HepG2 (cell line): ENCODE results near the gene FGD3. TPM values are rescaled to one million over a fixed set of nuclear protein-coding genes. Genes with fewer than 3 reads are reported as not detected.

Source experiments
- FOXK2 ChIP-seq: fragments of 450-650 bp; IDR thresholded peaks from 2 replicates; pipeline ENCODE4 v1.6.1; 2016
- KMT2B ChIP-seq: IDR thresholded peaks from 2 replicates; pipeline ENCODE4 v1.6.1; 2016; ENCODE audit warnings: missing genetic modification reagents, missing compliant biosample characterization
- MED1 ChIP-seq: sonication (generic); formaldehyde crosslinking; IDR thresholded peaks from 2 replicates; pipeline ENCODE4 v1.4.0; 2020; ENCODE audit warnings: missing genetic modification reagents
- NAIF1 ChIP-seq: sonication (generic); formaldehyde crosslinking; IDR thresholded peaks from 2 replicates; pipeline ENCODE4 v1.5.0; 2020; ENCODE audit warnings: mild to moderate bottlenecking, missing genetic modification reagents, borderline replicate concordance
- NFE2L2 ChIP-seq: fragments of 150-350 bp; IDR thresholded peaks from 2 replicates; pipeline ENCODE4 v1.6.1; 2014; ENCODE audit warnings: low read length
- NR2C2 ChIP-seq: sonication (generic); formaldehyde crosslinking; IDR thresholded peaks from 2 replicates; pipeline ENCODE4 v1.4.0; 2020; ENCODE audit warnings: missing genetic modification reagents, mild to moderate bottlenecking, moderate library complexity, borderline replicate concordance
- PRPF4 ChIP-seq: fragments of 200-400 bp; formaldehyde crosslinking; IDR thresholded peaks from 2 replicates; pipeline ENCODE4 v1.6.1; 2016; ENCODE audit warnings: low read length, low read depth; ENCODE audit not compliant: poor library complexity, severe bottlenecking
- SALL1 ChIP-seq: sonication (generic); formaldehyde crosslinking; IDR thresholded peaks from 2 replicates; pipeline ENCODE4 v1.8.0; 2022; ENCODE audit warnings: mild to moderate bottlenecking, missing genetic modification reagents
- SMARCC2 ChIP-seq: fragments of 450-650 bp; IDR thresholded peaks from 2 replicates; pipeline ENCODE4 v1.6.1; 2017; ENCODE audit warnings: antibody characterized with exemption, mild to moderate bottlenecking
- SP5 ChIP-seq: IDR thresholded peaks from 2 replicates; pipeline ENCODE4 v1.6.1; 2016; ENCODE audit warnings: low read depth, borderline replicate concordance
- TAF1 ChIP-seq: sonication (generic); formaldehyde crosslinking; IDR thresholded peaks from 2 replicates; pipeline ENCODE4 v1.4.0; 2020; ENCODE audit warnings: missing genetic modification reagents
- ZBED4 ChIP-seq: sonication (generic); formaldehyde crosslinking; IDR thresholded peaks from 2 replicates; pipeline ENCODE4 v1.4.0; 2020; ENCODE audit warnings: missing genetic modification reagents, borderline replicate concordance
- ZFY ChIP-seq: sonication (generic); formaldehyde crosslinking; IDR thresholded peaks from 2 replicates; pipeline ENCODE4 v1.4.0; 2020; ENCODE audit warnings: missing genetic modification reagents
- ZMYM4 ChIP-seq: sonication (generic); formaldehyde crosslinking; IDR thresholded peaks from 2 replicates; pipeline ENCODE4 v1.8.1; 2023; ENCODE audit warnings: mild to moderate bottlenecking, missing genetic modification reagents
- ZNF614 ChIP-seq: IDR thresholded peaks from 2 replicates; pipeline ENCODE4 v1.6.1; 2018; ENCODE audit warnings: missing biosample characterization, missing genetic modification reagents, inconsistent platforms, borderline replicate concordance
- ZNF709 ChIP-seq: sonication (generic); formaldehyde crosslinking; IDR thresholded peaks from 2 replicates; pipeline ENCODE4 v1.5.0; 2020; ENCODE audit warnings: mild to moderate bottlenecking, missing genetic modification reagents
- ZNF776 ChIP-seq: sonication (generic); formaldehyde crosslinking; IDR thresholded peaks from 2 replicates; pipeline ENCODE4 v1.4.0; 2020; ENCODE audit warnings: mild to moderate bottlenecking, missing genetic modification reagents
- polyA plus RNA-seq, 8 experiments: library from polyadenylated mRNA; depleted of rRNA in 3 of 8; stranded (reverse) in 7 of 8; unstranded in 1 of 8; fragments of >200 nt; fragmentation: Illumina TruSeq in 4 of 8; extraction: Trizol in 4 of 8; gene quantifications; 2 replicates each; pipeline versions ENCODE4 v1.2.1 to v1.2.3, GENCODE V29; 2011 to 2016; ENCODE audit warnings: low read depth in 4 of 8, missing spikeins in 1 of 8, mixed read lengths in 1 of 8; ENCODE audit not compliant: insufficient read depth in 1 of 8
- total RNA-seq, 5 experiments: library from RNA; depleted of rRNA; stranded (reverse); fragments of >200 nt; fragmentation: Illumina TruSeq; extraction: Trizol; gene quantifications; 2 replicates each; pipeline ENCODE4 v1.2.3, GENCODE V29; 2016; ENCODE audit warnings: low read depth in 1 of 5
- TF ChIP-seq, protein P1 (sequence below): IDR thresholded peaks from 2 replicates; pipeline ENCODE4 v1.6.1; 2016
- TF ChIP-seq, protein P2 (sequence below): sonication (generic); formaldehyde crosslinking; IDR thresholded peaks from 2 replicates; pipeline ENCODE4 v1.4.0; 2020; ENCODE audit warnings: missing genetic modification reagents, borderline replicate concordance

FGD3 gene
- total and polyA plus RNA-seq, 2 of the 13 experiments (the other 11 are each of a cell fraction or from before 2014, with no cell fraction given), result 0.53 to 1.1 TPM

DNA sequence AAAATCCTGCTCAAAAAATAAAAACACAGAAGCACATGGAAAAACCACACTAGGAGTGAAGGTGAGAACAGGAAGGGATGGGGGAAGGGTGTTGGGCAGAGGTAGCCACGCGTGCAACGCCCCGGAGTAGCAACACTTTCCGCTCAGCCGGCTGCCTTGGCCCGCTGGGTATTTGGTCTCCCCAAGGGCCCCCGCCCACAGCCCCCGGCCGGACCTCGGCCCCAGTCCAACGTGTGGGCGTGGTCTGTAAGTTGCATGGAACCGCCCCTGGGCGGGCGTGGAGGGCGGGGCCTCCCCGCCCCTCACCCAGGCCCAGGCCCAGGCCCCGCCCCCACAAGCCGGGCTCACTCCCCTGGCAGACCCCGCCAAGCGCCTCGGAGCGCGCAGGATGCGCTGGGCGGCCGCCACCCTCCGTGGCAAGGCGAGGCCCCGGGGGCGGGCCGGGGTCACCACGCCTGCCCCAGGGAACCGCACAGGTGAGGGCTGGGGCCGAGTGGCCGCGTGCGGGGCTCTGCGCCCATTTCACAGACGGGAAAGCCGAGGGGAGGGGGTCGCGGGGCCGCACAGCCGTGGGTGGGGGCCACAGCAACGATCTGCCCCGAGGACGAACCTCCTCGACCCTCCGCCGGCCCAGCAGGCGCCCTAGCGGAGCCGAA lies 111.2 kb downstream of the FGD3 start, which contains the start of gene SUSD3 (continued):
- TF ChIP-seq, protein P1, sequence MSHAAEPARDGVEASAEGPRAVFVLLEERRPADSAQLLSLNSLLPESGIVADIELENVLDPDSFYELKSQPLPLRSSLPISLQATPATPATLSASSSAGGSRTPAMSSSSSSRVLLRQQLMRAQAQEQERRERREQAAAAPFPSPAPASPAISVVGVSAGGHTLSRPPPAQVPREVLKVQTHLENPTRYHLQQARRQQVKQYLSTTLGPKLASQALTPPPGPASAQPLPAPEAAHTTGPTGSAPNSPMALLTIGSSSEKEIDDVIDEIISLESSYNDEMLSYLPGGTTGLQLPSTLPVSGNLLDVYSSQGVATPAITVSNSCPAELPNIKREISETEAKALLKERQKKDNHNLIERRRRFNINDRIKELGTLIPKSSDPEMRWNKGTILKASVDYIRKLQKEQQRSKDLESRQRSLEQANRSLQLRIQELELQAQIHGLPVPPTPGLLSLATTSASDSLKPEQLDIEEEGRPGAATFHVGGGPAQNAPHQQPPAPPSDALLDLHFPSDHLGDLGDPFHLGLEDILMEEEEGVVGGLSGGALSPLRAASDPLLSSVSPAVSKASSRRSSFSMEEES (CRISPR knock-in tag), result 0 out of 2 replicates have a peak, but pooled peaks have one; percentile 19
- TF ChIP-seq ZNF709 (CRISPR knock-in tag), result no peak
- TF ChIP-seq ZNF776 (CRISPR knock-in tag), result no peak
- TF ChIP-seq SALL1 (CRISPR knock-in tag), result 0 out of 2 replicates have a peak, but pooled peaks have one; percentile 10
- TF ChIP-seq SMARCC2, result no peak
- 0 out of 2 replicates have a peak, but pooled peaks have one; percentile 30 for TF ChIP-seq MED1 (CRISPR knock-in tag)
- peak; percentile 40; the same call in 1 of the 2 replicates for TF ChIP-seq ZBED4 (CRISPR knock-in tag)
- TF ChIP-seq KMT2B (CRISPR knock-in tag), result no peak
- no peak for TF ChIP-seq ZMYM4 (CRISPR knock-in tag)
- 0 out of 2 replicates have a peak, but pooled peaks have one; percentile 45 for TF ChIP-seq ZFY
- TF ChIP-seq, protein P2, sequence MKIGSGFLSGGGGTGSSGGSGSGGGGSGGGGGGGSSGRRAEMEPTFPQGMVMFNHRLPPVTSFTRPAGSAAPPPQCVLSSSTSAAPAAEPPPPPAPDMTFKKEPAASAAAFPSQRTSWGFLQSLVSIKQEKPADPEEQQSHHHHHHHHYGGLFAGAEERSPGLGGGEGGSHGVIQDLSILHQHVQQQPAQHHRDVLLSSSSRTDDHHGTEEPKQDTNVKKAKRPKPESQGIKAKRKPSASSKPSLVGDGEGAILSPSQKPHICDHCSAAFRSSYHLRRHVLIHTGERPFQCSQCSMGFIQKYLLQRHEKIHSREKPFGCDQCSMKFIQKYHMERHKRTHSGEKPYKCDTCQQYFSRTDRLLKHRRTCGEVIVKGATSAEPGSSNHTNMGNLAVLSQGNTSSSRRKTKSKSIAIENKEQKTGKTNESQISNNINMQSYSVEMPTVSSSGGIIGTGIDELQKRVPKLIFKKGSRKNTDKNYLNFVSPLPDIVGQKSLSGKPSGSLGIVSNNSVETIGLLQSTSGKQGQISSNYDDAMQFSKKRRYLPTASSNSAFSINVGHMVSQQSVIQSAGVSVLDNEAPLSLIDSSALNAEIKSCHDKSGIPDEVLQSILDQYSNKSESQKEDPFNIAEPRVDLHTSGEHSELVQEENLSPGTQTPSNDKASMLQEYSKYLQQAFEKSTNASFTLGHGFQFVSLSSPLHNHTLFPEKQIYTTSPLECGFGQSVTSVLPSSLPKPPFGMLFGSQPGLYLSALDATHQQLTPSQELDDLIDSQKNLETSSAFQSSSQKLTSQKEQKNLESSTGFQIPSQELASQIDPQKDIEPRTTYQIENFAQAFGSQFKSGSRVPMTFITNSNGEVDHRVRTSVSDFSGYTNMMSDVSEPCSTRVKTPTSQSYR (CRISPR knock-in tag), result peak; percentile 75; the same call in 1 of the 2 replicates
- 0 out of 2 replicates have a peak, but pooled peaks have one; percentile 23 for TF ChIP-seq NR2C2 (CRISPR knock-in tag)
- TF ChIP-seq PRPF4, result no peak
- 0 out of 2 replicates have a peak, but pooled peaks have one; percentile 7 for TF ChIP-seq ZNF614
- TF ChIP-seq NFE2L2, result no peak
- TF ChIP-seq TAF1 (CRISPR knock-in tag), result peak; percentile 31; the same call in 1 of the 2 replicates
- TF ChIP-seq NAIF1 (CRISPR knock-in tag), result no peak
- peak; percentile 64; the same call in 1 of the 2 replicates for TF ChIP-seq SP5 (CRISPR knock-in tag)
- TF ChIP-seq FOXK2, result no peak
- TF ChIP-seq, all 625 proteins: peak for 44
